Fibroblast of lung (primary cell): Measurements from ENCODE around the gene BLOC1S4. TPM values are rescaled to one million over a fixed set of nuclear protein-coding genes. Genes with fewer than 3 reads are reported as not detected.

ENCODE experiments used
- DNase-seq, 2 donors: peaks; one replicate each; pipeline versions ENCODE4 v3.0.0 to v3.0.0-alpha.2; 2010; ENCODE audit warnings: low read depth in 2 of 2
- H2AFZ ChIP-seq: 2 replicates; pipeline ENCODE4 v1.5.1; 2012; ENCODE audit warnings: low read length, control low read depth, inconsistent platforms
- H3K27ac ChIP-seq: 2 replicates; pipeline ENCODE4 v1.5.1; 2011; ENCODE audit warnings: low read length, control low read depth; ENCODE audit not compliant: insufficient read depth
- H3K27me3 ChIP-seq: 2 replicates; pipeline ENCODE4 v1.5.1; 2011; ENCODE audit warnings: mild to moderate bottlenecking, low read length; ENCODE audit not compliant: control insufficient read depth, insufficient read depth
- H3K36me3 ChIP-seq: 2 replicates; pipeline ENCODE4 v1.5.1; 2011; ENCODE audit warnings: low read length; ENCODE audit not compliant: control insufficient read depth, insufficient read depth
- H3K4me1 ChIP-seq: 2 replicates; pipeline ENCODE4 v1.5.1; 2011; ENCODE audit warnings: low read length; ENCODE audit not compliant: control insufficient read depth, insufficient read depth; ENCODE audit errors: extremely low read depth
- H3K4me2 ChIP-seq: 2 replicates; pipeline ENCODE4 v1.5.1; 2011; ENCODE audit warnings: low read length, control low read depth; ENCODE audit not compliant: insufficient read depth; ENCODE audit errors: extremely low read depth
- H3K4me3 ChIP-seq, 4 experiments: fragments of 200-600 bp in 1 of 4; sonication (generic) in 1 of 4; replicated peaks in 1 of 4; 2 replicates each; pipeline ENCODE4 v1.5.1; 2011 to 2016; ENCODE audit warnings: low read length in 4 of 4, low read depth in 3 of 4, mild to moderate bottlenecking in 3 of 4, control low read depth in 2 of 4, inconsistent platforms in 1 of 4, mixed read lengths in 1 of 4; ENCODE audit not compliant: insufficient read depth in 1 of 4; ENCODE audit errors: control extremely low read depth in 1 of 4
- H3K79me2 ChIP-seq: 2 replicates; pipeline ENCODE4 v1.5.1; 2012; ENCODE audit warnings: mild to moderate bottlenecking, low read length, inconsistent platforms; ENCODE audit not compliant: control insufficient read depth, insufficient read depth
- H3K9ac ChIP-seq: 2 replicates; pipeline ENCODE4 v1.5.1; 2011; ENCODE audit warnings: mild to moderate bottlenecking, low read length, control low read depth; ENCODE audit not compliant: insufficient read depth
- H3K9me3 ChIP-seq: 2 replicates; pipeline ENCODE4 v1.5.1; 2012; ENCODE audit warnings: low read depth, low read length; ENCODE audit not compliant: control insufficient read depth, insufficient read depth
- H4K20me1 ChIP-seq: 2 replicates; pipeline ENCODE4 v1.5.1; 2011; ENCODE audit warnings: low read length; ENCODE audit not compliant: control insufficient read depth, insufficient read depth; ENCODE audit errors: extremely low read depth
- CTCF ChIP-seq, 2 donors: IDR thresholded peaks in 1 of 2; conservative IDR thresholded peaks in 1 of 2; 1 replicate in 1 of 2; 2 replicates in 1 of 2; pipeline ENCODE4 v1.5.1; 2011 to 2012; ENCODE audit warnings: low read length in 2 of 2, control low read depth in 1 of 2, inconsistent platforms in 1 of 2, low read depth in 1 of 2, mild to moderate bottlenecking in 1 of 2
- EZH2 ChIP-seq: IDR thresholded peaks from 2 replicates; pipeline ENCODE4 v1.5.1; 2012; ENCODE audit warnings: low read length, control low read depth, mild to moderate bottlenecking; ENCODE audit errors: missing control alignments
- polyA plus RNA-seq, 2 donors: library from polyadenylated mRNA; depleted of rRNA in 1 of 2; stranded (reverse) in 1 of 2; unstranded in 1 of 2; fragments of >200 nt; gene quantifications; 2 replicates each; pipeline ENCODE4 v1.2.1, GENCODE V29; 2011 to 2012; ENCODE audit warnings: missing spikeins in 1 of 2
- total RNA-seq: library from RNA; depleted of rRNA; stranded (reverse); fragments of >200 nt; gene quantifications from 2 replicates; pipeline ENCODE4 v1.2.1, GENCODE V29; 2014

BLOC1S4 gene
- total and polyA plus RNA-seq, 2 donors (not counting 1 experiment from before 2014, with no cell fraction given), result 12.2 to 13.5 TPM

DNA sequence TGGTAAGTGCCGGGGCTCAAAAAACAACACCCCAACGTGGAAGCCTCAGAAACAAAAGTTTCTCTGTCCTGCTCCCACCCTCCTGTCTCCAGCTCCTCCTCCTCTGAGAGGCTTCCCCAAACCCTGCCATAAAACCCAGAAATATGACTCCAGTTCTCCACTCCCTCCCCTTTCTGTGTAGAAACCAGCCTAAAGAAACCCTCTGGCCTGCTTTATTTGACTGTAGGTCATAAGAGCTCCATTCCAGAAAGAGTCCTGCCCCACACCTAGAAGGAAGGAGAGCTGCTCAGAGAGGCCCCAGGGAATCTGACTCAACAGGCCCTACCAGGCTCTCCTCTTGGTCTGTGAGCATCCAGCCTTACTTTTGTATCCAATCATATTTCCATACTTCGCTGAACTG, 23.2 kb upstream of the BLOC1S4 start:
- peak in 1 of 2 donors; percentile 54 for DNase-seq
- Histone ChIP-seq H3K4me2 (no peak overlapping the region), H2AFZ (no peak overlapping the region), H3K79me2 (no peaks in the 10 kb centered on the region), H3K4me1 (peaks cover 11% of the 10 kb centered on the region), H4K20me1 (no peaks in the 10 kb centered on the region), H3K27me3 (no peaks in the 10 kb centered on the region), H3K4me3 (no peak overlapping the region), H3K9me3 (no peaks in the 10 kb centered on the region), H3K27ac (no peak overlapping the region), H3K9ac (no peak overlapping the region), H3K36me3 (no peaks in the 10 kb centered on the region)
- TF ChIP-seq EZH2 (no peak), CTCF (conservative IDR thresholded peaks at IDR 0.05 in 1 of 2, IDR thresholded peaks at IDR 0.05 in 1 of 2; ENCODE audit: low read depth in 1 of 2, low read length in 2 of 2) (no peak)

- H3K4me2 ChIP-seq, result no peak within 1 kb of the TSS
- H4K20me1 ChIP-seq, result no peaks in the 10 kb centered on the region
- TF ChIP-seq EZH2 (no peak), CTCF (conservative IDR thresholded peaks at IDR 0.05 in 1 of 2, IDR thresholded peaks at IDR 0.05 in 1 of 2; ENCODE audit: low read depth in 1 of 2, low read length in 2 of 2) (no peak)
- no peak within 1 kb of the TSS for H3K4me3 ChIP-seq
- peaks cover 11% of the 10 kb centered on the region for H3K4me1 ChIP-seq
- no peaks in the 10 kb centered on the region for H3K27me3 ChIP-seq
- H3K79me2 ChIP-seq, result no peaks in the 10 kb centered on the region
- DNase-seq, result no peak
- no peak within 1 kb of the TSS for H3K9ac ChIP-seq
- no peaks in the 10 kb centered on the region for H3K9me3 ChIP-seq
- H3K27ac ChIP-seq, result no peak within 1 kb of the TSS
- no peak within 1 kb of the TSS for H2AFZ ChIP-seq
- no peaks in the 10 kb centered on the region for H3K36me3 ChIP-seq
Measured at GRCh38 chr4:6693231-6694176, 22.5 kb upstream of the BLOC1S4 start, which contains the start of gene S100P. TSS of gene S100P (plus strand) at chr4:6693878. CDS start at chr4:6693933, 55 bp downstream.

GRCh38 chr4:6694177-6694901, 21.6 kb upstream of the BLOC1S4 start:
- Histone ChIP-seq H3K27me3 (no peaks in the 10 kb centered on the region), H3K9me3 (no peaks in the 10 kb centered on the region)
- TF ChIP-seq EZH2, result no peak
- TF ChIP-seq CTCF (conservative IDR thresholded peaks at IDR 0.05 in 1 of 2, IDR thresholded peaks at IDR 0.05 in 1 of 2; ENCODE audit: low read depth in 1 of 2, low read length in 2 of 2), result no peak

More at GRCh38 chr4:6694177-6694901, 21.6 kb upstream of the BLOC1S4 start:
- Histone ChIP-seq H3K4me1 (peaks cover 5% of the 10 kb centered on the region), H3K9ac (no peak overlapping the region), H3K36me3 (no peaks in the 10 kb centered on the region), H3K27ac (no peak overlapping the region), H3K4me3 (no peak overlapping the region), H2AFZ (no peak overlapping the region), H3K79me2 (no peaks in the 10 kb centered on the region), H3K4me2 (no peak overlapping the region), H4K20me1 (no peaks in the 10 kb centered on the region)
- DNase-seq, result no peak
